Measurements from ENCODE around the gene GNB1L. TPM values are rescaled to one million over a fixed set of nuclear protein-coding genes. Genes with fewer than 3 reads are reported as not detected.

The GNB1L gene
- total RNA-seq, 4 donors from 2014 or later = 1.8 to 5.1 (median 4.5) TPM

DNA sequence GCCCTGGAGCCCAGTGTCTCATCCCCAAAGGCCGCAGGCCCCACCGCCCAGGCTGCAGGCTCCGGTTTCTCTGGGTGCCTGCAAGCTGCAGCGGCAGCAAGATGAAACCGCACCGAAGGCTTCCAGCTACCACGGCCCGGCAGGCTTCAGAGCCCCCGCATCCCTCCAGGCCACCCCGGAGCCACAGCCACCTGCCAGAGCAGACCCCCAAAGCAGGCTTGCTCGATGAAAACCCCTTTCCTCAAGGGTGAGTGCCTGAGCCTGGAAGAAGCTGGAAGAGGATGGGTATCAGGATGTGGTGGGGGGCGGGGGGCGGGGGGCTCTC, 24.5 kb upstream of the GNB1L start:
- DNase-seq = peak in 1 of 2 donors; percentile 0
- WGBS, 2 donors = 80 to 86% methylated on average over 8 to 13 of the region's 13 CpGs
- intact Hi-C loops (cut with DNase I) = no loop called here
- H3K4me3 ChIP-seq (replicated peaks in 1 of 3) = no peak overlapping the region
- no peaks in the 10 kb centered on the region for H3K27me3 ChIP-seq
- no peak overlapping the region for H3K27ac ChIP-seq
- TF ChIP-seq, protein P1, sequence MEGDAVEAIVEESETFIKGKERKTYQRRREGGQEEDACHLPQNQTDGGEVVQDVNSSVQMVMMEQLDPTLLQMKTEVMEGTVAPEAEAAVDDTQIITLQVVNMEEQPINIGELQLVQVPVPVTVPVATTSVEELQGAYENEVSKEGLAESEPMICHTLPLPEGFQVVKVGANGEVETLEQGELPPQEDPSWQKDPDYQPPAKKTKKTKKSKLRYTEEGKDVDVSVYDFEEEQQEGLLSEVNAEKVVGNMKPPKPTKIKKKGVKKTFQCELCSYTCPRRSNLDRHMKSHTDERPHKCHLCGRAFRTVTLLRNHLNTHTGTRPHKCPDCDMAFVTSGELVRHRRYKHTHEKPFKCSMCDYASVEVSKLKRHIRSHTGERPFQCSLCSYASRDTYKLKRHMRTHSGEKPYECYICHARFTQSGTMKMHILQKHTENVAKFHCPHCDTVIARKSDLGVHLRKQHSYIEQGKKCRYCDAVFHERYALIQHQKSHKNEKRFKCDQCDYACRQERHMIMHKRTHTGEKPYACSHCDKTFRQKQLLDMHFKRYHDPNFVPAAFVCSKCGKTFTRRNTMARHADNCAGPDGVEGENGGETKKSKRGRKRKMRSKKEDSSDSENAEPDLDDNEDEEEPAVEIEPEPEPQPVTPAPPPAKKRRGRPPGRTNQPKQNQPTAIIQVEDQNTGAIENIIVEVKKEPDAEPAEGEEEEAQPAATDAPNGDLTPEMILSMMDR (IDR thresholded peaks at IDR 0.05) = no peak
- TF ChIP-seq POLR2A (IDR thresholded peaks at IDR 0.05) = no peak
- H3K36me3 ChIP-seq = no peaks in the 10 kb centered on the region
- peaks cover 13 to 24% of the 10 kb centered on the region in 2 donors for H3K4me1 ChIP-seq
- no peaks in the 10 kb centered on the region for H3K9me3 ChIP-seq

DNA sequence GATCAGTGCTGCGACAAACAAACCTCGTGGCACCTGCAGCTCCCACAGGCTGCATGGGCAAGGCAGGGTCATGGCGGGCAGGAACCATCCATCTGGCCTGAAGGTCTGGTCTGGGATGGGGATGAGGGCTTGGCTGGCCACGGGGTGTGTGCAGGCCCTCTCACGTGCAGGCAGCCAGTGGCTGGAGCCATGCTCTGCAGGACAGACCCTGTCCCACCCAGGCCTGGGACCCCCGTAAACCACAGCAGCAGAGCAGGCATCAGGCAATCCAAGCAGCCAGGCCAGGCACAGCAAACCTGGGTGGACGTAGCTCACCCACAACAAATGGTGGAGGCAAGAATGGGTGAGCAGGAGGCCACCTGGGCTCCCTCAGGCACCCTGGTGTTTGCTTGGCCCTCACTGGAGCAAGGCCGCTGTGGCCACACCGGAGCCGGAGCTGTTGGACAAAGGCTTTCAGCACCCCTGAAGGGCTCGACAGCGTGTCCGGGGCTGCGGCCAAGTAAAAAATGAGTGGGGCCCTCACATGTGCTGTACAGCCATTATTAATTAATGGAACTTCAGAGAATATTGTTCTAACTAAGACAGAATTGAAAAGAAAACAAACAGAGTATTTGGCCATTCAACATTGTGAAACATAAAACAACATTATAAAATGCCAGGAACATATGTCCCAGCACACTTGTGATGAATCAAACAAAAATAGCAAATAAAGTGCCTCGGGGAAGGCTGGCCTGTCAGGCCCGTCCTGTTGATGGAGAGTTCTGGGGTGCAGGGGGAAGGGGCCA, 24.0 kb upstream of the GNB1L start:
- 82 to 90% methylated on average over 12 to 13 of the region's 16 CpGs for WGBS, 2 donors
- TF ChIP-seq, protein P1 (IDR thresholded peaks at IDR 0.05) = no peak
- no peak for TF ChIP-seq POLR2A (IDR thresholded peaks at IDR 0.05)
- no peaks in the 10 kb centered on the region for H3K9me3 ChIP-seq
- no peak overlapping the region for H3K27ac ChIP-seq
- H3K4me3 ChIP-seq (replicated peaks in 1 of 3) = no peak overlapping the region
- H3K27me3 ChIP-seq = no peaks in the 10 kb centered on the region
- peak; percentile 1 for DNase-seq
- intact Hi-C loops (cut with DNase I) = no loop called here
- peaks cover 18 to 30% of the 10 kb centered on the region in 2 donors for H3K4me1 ChIP-seq
- H3K36me3 ChIP-seq = no peaks in the 10 kb centered on the region

DNA sequence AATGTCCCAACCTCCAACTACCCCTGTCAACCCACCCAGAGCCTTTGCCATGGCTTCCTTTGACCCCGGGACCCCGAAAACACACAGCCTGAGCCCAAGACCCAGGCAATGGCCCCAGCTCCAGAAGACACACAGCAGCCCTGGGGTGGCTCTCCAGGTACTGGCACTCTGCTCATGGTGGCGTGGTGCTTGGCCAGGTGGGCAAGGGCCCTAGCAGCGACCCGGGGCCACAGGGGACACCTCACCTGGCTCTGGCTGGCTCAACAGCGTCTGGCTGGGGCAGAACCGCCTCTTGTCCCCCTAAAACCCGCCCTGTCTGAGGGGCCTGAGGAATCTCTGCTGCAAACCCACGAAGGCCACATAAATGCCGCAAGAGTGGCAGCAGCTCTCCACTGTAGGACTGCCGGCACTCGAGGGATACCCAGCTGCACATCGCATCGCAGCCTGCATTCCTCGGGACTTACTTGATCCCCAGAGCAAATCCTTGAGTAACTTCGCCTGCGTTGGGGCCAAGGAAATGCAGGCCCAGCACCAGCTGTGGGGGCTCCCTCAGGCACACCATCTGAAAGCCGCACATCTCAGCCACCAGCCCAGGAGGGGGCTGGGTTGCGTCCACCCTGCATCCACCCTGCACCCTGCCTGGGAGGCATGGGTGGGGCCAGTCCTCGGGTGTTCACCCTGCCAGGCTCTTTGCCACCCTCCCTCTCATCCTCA, 23.1 kb upstream of the GNB1L start:
- 95 to 100% methylated on average over 4 to 20 of the region's 20 CpGs for whole genome bisulfite sequencing, 2 donors
- Histone ChIP-seq H3K27me3 (no peaks in the 10 kb centered on the region), H3K4me1 (peaks cover 23 to 31% of the 10 kb centered on the region in 2 donors), H3K36me3 (no peaks in the 10 kb centered on the region), H3K9me3 (no peaks in the 10 kb centered on the region), H3K27ac (no peak overlapping the region), H3K4me3 (replicated peaks in 1 of 3) (no peak overlapping the region)
- TF ChIP-seq, protein P1 (IDR thresholded peaks at IDR 0.05) = no peak
- no peak for TF ChIP-seq POLR2A (IDR thresholded peaks at IDR 0.05)
- DNase-seq = peak; percentile 1
- intact Hi-C loops (cut with DNase I) = no loop called here

DNA sequence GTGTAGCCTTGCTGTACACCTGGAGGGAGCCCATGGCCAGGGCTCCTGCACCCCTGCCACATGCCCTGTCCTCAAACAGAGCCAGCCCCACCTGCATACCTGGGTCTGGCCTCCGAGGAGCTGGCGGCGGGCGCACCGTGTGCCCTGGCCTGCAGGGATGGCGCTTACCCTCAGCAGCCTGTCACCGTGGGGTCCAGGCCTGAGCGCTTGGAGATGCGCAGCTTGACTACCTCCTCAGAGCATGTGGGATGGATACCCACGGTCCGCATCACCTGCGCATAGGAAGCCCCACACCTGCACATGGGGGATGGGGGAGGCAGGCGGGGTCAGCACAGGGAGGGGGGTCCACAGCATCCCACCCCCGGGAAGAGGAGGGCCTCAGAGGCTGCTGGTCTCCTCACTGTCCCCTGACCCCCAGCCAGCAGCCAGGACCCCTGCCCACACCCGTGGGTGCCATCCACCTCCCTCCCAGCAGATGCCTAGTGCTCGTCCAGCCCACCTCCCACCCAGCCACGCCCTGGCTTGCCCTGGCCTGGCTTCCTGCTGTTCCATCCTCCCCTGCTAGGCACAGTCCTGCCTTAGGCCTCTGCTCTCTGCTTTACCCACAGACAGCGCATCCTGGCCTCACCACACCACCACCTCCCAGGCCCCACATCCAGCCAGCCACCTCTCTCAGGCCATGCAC, 22.4 kb upstream of the GNB1L start:
- intact Hi-C loops (cut with DNase I) = no loop called here
- WGBS, 2 donors = 91 to 95% methylated on average over 6 to 14 of the region's 18 CpGs
- TF ChIP-seq, protein P1 (IDR thresholded peaks at IDR 0.05) = no peak
- TF ChIP-seq POLR2A (IDR thresholded peaks at IDR 0.05) = no peak
- no peaks in the 10 kb centered on the region for H3K27me3 ChIP-seq
- no peak overlapping the region for H3K4me3 ChIP-seq (replicated peaks in 1 of 3)
- H3K4me1 ChIP-seq = peaks cover 25 to 31% of the 10 kb centered on the region in 2 donors
- no peak overlapping the region for H3K27ac ChIP-seq
- no peaks in the 10 kb centered on the region for H3K36me3 ChIP-seq
- H3K9me3 ChIP-seq = no peaks in the 10 kb centered on the region
- DNase-seq = peak; percentile 0 to 2
